Esophagus muscularis mucosa (tissue), 4 donors: Measurements from ENCODE around the gene NELFA. TPM values are rescaled to one million over a fixed set of nuclear protein-coding genes. Genes with fewer than 3 reads are reported as not detected.

Source experiments
- DNase-seq: peaks from one replicate; pipeline ENCODE4 v3.0.0-alpha.2; 2017; ENCODE audit errors: extremely low spot score
- H3K27ac ChIP-seq, 4 donors: fragments of 200-600 bp; sonication (generic); replicated peaks in 1 of 4; 1 replicate in 3 of 4; 2 replicates in 1 of 4; pipeline ENCODE4 v1.5.1; 2016 to 2019; ENCODE audit warnings: mild to moderate bottlenecking in 1 of 4
- H3K27me3 ChIP-seq, 4 donors: fragments of 200-600 bp; sonication (generic); one replicate each; pipeline versions ENCODE4 v1.5.1 to v1.6.0; 2016 to 2019
- H3K36me3 ChIP-seq, 4 donors: fragments of 200-600 bp; sonication (generic); one replicate each; pipeline ENCODE4 v1.5.1; 2016 to 2019
- H3K4me1 ChIP-seq, 4 donors: fragments of 200-600 bp; sonication (generic); one replicate each; pipeline ENCODE4 v1.5.1; 2016 to 2019
- H3K4me3 ChIP-seq, 4 donors: fragments of 200-600 bp; sonication (generic); 1 replicate in 2 of 4; 2 replicates in 2 of 4; pipeline ENCODE4 v1.5.1; 2016 to 2019; ENCODE audit warnings: mild to moderate bottlenecking in 4 of 4, moderate library complexity in 1 of 4
- H3K9me3 ChIP-seq, 4 donors: fragments of 200-600 bp; sonication (generic); 1 replicate in 3 of 4; 2 replicates in 1 of 4; pipeline ENCODE4 v1.5.1; 2016 to 2019
- EP300 ChIP-seq: sonication (generic); formaldehyde crosslinking; IDR thresholded peaks from one replicate; pipeline ENCODE4 v1.6.1; 2017; ENCODE audit warnings: antibody characterized with exemption
- POLR2A ChIP-seq: fragments of 450-650 bp; IDR thresholded peaks from one replicate; pipeline ENCODE4 v1.6.1; 2017; ENCODE audit warnings: antibody characterized with exemption, moderate library complexity, mild to moderate bottlenecking, low read depth
- POLR2AphosphoS5 ChIP-seq, 2 donors: sonication (generic); formaldehyde crosslinking; IDR thresholded peaks; one replicate each; pipeline ENCODE4 v1.6.1; 2017; ENCODE audit warnings: antibody characterized with exemption in 2 of 2
- WGBS: methylation state at CpG from one replicate; pipeline ENCODE4 v1.1.5; 2018; 5-methylcytosine and 5-hydroxymethylcytosine counted together
- intact Hi-C: fragments of 100-400 bp; cut with DNase I; formaldehyde crosslinking; loops from one replicate; pipeline ENCODE4 v1.15.1; 2023
- total RNA-seq, 4 donors: library from RNA; depleted of rRNA; stranded (reverse); fragments of >200 nt; gene quantifications; one replicate each; pipeline versions ENCODE4 v1.1.0 to v1.2.1, GENCODE V29; 2016
- TF ChIP-seq, protein P1 (sequence below), 3 experiments: fragments of 200-600 bp in 2 of 3; fragments of 450-650 bp in 1 of 3; sonication (generic) in 2 of 3; IDR thresholded peaks; one replicate each; pipeline ENCODE4 v1.5.1; 2017 to 2019; ENCODE audit warnings: antibody characterized with exemption in 3 of 3, mild to moderate bottlenecking in 2 of 3, moderate library complexity in 1 of 3

NELFA gene
- total RNA-seq, 4 donors from 2014 or later = 15.4 to 23.7 (median 18.7) TPM

DNA sequence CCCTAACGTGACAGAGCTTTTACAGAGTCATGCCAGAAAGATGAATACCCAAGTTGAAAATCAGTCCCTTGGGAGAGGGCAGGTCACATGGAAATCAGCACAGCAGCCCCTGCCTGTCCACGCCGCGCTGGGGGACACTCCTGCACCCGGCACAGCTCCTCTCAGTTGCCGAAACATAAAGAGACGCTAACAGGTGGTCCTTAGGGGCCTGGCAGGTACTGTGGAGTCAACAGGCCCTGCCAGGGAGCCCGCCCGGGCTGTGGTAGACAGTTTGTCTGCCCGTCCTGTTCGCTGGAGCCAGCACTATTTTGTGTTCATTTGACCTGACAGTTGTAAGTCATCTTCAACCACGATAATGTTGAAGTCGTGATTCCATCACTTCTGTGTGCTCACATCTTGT, 30.5 kb downstream of the NELFA start:
- WGBS = 91% methylated on average over 13 of the region's 13 CpGs
- Histone ChIP-seq H3K9me3 (no peaks in the 10 kb centered on the region), H3K27me3 (no peaks in the 10 kb centered on the region), H3K27ac (no peak overlapping the region), H3K4me1 (peaks cover 0 to 2% (median 0%) of the 10 kb centered on the region in 4 donors), H3K36me3 (peaks cover 57 to 100% (median 99%) of the 10 kb centered on the region in 4 donors), H3K4me3 (no peak overlapping the region)
- DNase-seq = no peak
- TF ChIP-seq POLR2A (no peak), POLR2AphosphoS5 (IDR thresholded peaks at IDR 0.05) (no peak), EP300 (no peak)
- TF ChIP-seq, protein P1, sequence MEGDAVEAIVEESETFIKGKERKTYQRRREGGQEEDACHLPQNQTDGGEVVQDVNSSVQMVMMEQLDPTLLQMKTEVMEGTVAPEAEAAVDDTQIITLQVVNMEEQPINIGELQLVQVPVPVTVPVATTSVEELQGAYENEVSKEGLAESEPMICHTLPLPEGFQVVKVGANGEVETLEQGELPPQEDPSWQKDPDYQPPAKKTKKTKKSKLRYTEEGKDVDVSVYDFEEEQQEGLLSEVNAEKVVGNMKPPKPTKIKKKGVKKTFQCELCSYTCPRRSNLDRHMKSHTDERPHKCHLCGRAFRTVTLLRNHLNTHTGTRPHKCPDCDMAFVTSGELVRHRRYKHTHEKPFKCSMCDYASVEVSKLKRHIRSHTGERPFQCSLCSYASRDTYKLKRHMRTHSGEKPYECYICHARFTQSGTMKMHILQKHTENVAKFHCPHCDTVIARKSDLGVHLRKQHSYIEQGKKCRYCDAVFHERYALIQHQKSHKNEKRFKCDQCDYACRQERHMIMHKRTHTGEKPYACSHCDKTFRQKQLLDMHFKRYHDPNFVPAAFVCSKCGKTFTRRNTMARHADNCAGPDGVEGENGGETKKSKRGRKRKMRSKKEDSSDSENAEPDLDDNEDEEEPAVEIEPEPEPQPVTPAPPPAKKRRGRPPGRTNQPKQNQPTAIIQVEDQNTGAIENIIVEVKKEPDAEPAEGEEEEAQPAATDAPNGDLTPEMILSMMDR (IDR thresholded peaks at IDR 0.05) = no peak
- intact Hi-C loops = no loop called here

DNA sequence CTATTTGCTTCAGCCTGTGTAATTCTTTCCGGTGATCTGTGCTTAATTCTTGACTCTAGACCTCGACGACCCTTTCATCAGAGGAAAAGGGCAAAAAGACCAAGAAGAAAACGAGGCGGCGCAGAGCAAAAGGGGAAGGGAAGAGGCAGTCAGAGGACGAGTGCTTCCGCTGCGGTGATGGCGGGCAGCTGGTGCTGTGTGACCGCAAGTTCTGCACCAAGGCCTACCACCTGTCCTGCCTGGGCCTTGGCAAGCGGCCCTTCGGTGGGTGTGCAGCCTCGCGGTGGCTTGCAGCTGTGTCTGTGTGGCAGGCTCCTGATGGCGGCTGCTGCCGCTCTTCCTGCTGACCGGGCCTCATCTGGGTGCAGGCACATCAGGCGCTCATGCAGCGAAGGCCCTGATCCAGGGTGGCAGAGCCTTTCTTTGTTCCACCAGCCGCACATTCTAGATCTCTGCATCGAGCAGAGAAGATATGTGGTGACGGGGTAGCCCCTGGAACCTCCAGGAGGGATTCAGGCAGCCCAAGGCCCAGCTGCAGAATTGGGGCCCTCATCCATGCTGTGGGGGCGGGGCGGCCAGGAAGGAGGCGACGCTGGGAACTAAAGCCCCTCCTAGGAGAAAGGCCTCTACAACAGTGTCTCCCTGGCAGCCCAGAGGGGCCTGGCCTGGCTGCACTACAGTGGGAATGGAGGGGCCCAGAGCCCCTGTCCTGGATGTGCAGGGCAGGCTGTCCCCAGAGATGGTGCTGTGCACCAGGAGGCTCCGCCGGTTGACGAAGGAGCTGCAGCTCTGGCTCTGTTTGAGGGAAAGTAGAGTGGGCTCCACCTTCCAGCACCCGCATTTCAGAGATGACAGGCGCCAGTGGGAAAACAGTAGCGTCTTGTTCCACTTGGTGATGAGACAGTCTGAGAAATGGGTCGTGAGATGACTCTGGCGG, 32.1 kb downstream of the NELFA start:
- TF ChIP-seq POLR2AphosphoS5 (IDR thresholded peaks at IDR 0.05) = no peak
- TF ChIP-seq POLR2A = no peak
- TF ChIP-seq, protein P1 (IDR thresholded peaks at IDR 0.05) = no peak
- TF ChIP-seq EP300 = no peak
- intact Hi-C loops = no loop called here
- H3K9me3 ChIP-seq = no peaks in the 10 kb centered on the region
- 94% methylated on average over 32 of the region's 35 CpGs for WGBS
- no peaks in the 10 kb centered on the region for H3K4me1 ChIP-seq
- H3K36me3 ChIP-seq = peaks cover 49 to 95% (median 90%) of the 10 kb centered on the region in 4 donors
- H3K27ac ChIP-seq = no peak overlapping the region
- no peak for DNase-seq
- no peak overlapping the region for H3K4me3 ChIP-seq
- no peaks in the 10 kb centered on the region for H3K27me3 ChIP-seq

DNA sequence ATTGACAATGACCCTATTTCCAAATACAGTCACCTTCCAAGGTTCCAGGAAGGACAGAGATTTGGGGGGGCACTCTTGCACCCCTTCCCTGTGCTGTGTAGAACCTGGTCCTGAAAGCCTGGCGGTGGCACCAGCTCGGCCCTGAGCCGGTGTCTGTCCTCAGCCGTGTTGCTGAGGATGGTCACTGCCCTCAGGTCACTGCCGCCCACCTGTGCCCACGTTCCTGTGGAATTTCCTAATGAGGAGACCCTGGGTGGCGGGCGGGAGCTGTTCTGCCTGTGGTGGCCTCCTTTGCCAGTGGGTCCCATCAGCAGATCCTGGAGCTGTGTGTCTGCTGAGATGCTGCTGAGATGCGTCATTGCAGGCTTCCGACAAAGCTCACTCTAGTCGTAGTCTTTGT, 32.9 kb downstream of the NELFA start:
- Histone ChIP-seq H3K36me3 (peaks cover 43 to 93% (median 90%) of the 10 kb centered on the region in 4 donors), H3K27ac (no peak overlapping the region), H3K9me3 (no peaks in the 10 kb centered on the region), H3K4me3 (no peak overlapping the region), H3K4me1 (no peaks in the 10 kb centered on the region), H3K27me3 (no peaks in the 10 kb centered on the region)
- WGBS = 93% methylated on average over 3 of the region's 11 CpGs
- no peak for DNase-seq
- intact Hi-C loops = no loop called here
- no peak for TF ChIP-seq POLR2A
- TF ChIP-seq, protein P1 (IDR thresholded peaks at IDR 0.05) = no peak
- TF ChIP-seq EP300 = no peak
- TF ChIP-seq POLR2AphosphoS5 (IDR thresholded peaks at IDR 0.05) = no peak

DNA sequence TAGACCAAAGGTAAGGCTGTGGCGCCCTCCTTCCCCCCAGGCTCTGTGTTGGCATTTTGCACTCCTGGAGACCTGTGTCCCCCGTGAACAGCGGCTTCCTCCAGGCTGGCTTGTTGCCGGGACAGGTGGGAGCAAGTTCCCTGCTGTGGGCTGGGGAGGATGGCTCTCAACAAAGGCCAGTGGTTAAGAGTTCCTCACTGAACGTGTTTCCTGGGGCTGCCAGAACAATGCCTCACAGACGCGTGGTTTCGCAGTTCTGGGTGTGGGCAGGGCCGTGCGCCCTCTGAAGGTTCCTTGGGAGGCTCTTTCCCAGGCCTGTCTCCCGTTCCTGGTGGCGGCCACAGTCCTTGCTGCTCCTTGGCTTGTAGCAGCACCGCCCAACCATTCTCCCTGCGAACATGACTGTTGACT, 33.4 kb downstream of the NELFA start:
- Histone ChIP-seq H3K4me3 (no peak overlapping the region), H3K27me3 (no peaks in the 10 kb centered on the region), H3K27ac (no peak overlapping the region), H3K4me1 (no peaks in the 10 kb centered on the region), H3K36me3 (peaks cover 38 to 93% (median 90%) of the 10 kb centered on the region in 4 donors), H3K9me3 (no peaks in the 10 kb centered on the region)
- no peak for DNase-seq
- TF ChIP-seq EP300 = no peak
- TF ChIP-seq POLR2AphosphoS5 (IDR thresholded peaks at IDR 0.05) = no peak
- no peak for TF ChIP-seq POLR2A
- TF ChIP-seq, protein P1 (IDR thresholded peaks at IDR 0.05) = no peak
- intact Hi-C loops = no loop called here
- WGBS = 88% methylated on average over 14 of the region's 14 CpGs
